Measurements from ENCODE around the gene CYP2A7.
"Not testable (repeated sequence)": the region's sequence is repeated elsewhere in the genome, so short reads cannot be mapped to it uniquely, and the experiment has no call there.

GRCh38 chr19:40864739-40865496 lies 17.1 kb downstream of the CYP2A7 start:
- not testable (repeated sequence) for TF ChIP-seq CEBPZ (IDR thresholded peaks at IDR 0.05; ENCODE audit: borderline replicate concordance, low read depth, low read length); POLR2AphosphoS5 (IDR thresholded peaks at IDR 0.05; ENCODE audit: control insufficient read depth, insufficient read depth, low read depth, low read length); MAX (CRISPR knock-in tag; IDR thresholded peaks at IDR 0.05); ZBTB33 (CRISPR knock-in tag; IDR thresholded peaks at IDR 0.05); HLTF (IDR thresholded peaks at IDR 0.05); MAFK (IDR thresholded peaks at IDR 0.05; ENCODE audit: low read length); TBL1XR1 (IDR thresholded peaks at IDR 0.05; ENCODE audit: low read length in 2 of 2); LARP7 (IDR thresholded peaks at IDR 0.05); SP2 (IDR thresholded peaks at IDR 0.05; ENCODE audit: extremely low read depth, low read depth, low read length, poor library complexity, severe bottlenecking); SREBF2 (CRISPR knock-in tag; IDR thresholded peaks at IDR 0.05); SMC3 (conservative IDR thresholded peaks at IDR 0.05; ENCODE audit: insufficient read depth, low read depth, low read length)
- peak; percentile 53; the same call in 1 of the 2 replicates for TF ChIP-seq MTA3 (IDR thresholded peaks at IDR 0.05; ENCODE audit: borderline replicate concordance)
